Measurements from ENCODE around the gene ADAMTSL1.

Gene ADAMTSL1

DNA sequence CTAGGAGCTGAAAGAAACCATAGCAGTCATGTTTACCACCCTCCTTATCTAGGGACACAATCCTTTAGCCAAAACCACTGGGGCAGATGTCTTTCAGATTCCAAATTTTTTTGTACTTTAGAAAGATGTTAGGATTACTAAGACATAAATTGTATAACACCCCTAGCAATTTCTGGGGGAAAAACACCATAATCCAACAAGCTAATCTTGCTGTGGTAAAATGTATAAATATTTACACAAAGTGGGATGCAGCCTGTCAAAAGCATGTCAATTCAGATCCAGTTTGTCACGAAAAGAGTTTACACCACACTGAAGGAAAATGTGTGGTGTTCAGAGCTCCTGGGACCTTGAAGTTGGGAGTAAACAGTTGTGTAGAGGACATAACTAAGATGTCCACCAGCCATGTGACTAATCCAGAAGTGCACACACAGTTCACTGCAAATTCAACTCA lies 274.3 kb downstream of the ADAMTSL1 start:
- no peaks in the 10 kb centered on the region for H3K27me3 ChIP-seq (ENCODE audit: control insufficient read depth in 5 of 5, insufficient read depth in 4 of 5, low read length in 5 of 5)
- H3K27ac ChIP-seq (ENCODE audit: low read depth, low read length), result no peak overlapping the region
- peaks cover 0 to 8% (median 6%) of the 10 kb centered on the region in 5 donors for H3K4me1 ChIP-seq (ENCODE audit: control insufficient read depth in 5 of 5, insufficient read depth in 5 of 5, low read length in 5 of 5)
- no peak overlapping the region for H3K4me3 ChIP-seq (ENCODE audit: low read depth in 1 of 5, low read length in 5 of 5)
- H3K9me3 ChIP-seq (ENCODE audit: control insufficient read depth in 5 of 5, low read length in 5 of 5), result no peaks in the 10 kb centered on the region
- no peaks in the 10 kb centered on the region for H3K36me3 ChIP-seq (ENCODE audit: control insufficient read depth in 5 of 5, insufficient read depth in 5 of 5, low read length in 5 of 5)
- no peak overlapping the region for H3K9ac ChIP-seq (ENCODE audit: low read length in 5 of 5)

DNA sequence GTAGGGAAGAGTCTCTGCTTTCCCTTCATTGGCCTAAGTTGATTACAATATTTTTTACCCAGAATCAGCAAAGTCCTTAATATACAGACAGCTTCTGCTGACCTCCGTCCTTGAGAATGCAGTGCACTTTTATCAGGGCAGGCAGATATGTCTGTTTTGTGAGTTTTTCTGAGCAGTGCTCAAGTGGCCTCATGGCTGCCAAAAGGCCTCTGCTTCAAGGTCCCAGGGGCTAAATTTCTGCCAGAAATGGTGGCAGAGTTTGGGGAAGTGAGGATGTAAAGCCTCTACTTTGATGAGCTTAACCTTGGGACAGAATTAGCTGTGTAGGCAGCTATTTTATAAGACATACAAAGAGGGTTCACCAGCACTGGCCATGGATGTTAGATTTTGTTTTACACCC lies 275.8 kb downstream of the ADAMTSL1 start:
- Histone ChIP-seq H3K27ac (ENCODE audit: low read depth, low read length) (no peak overlapping the region), H3K9ac (ENCODE audit: low read length in 5 of 5) (no peak overlapping the region), H3K9me3 (ENCODE audit: control insufficient read depth in 5 of 5, low read length in 5 of 5) (no peaks in the 10 kb centered on the region), H3K4me1 (ENCODE audit: control insufficient read depth in 5 of 5, insufficient read depth in 5 of 5, low read length in 5 of 5) (peaks cover 0 to 8% (median 6%) of the 10 kb centered on the region in 5 donors), H3K4me3 (ENCODE audit: low read depth in 1 of 5, low read length in 5 of 5) (no peak overlapping the region), H3K36me3 (ENCODE audit: control insufficient read depth in 5 of 5, insufficient read depth in 5 of 5, low read length in 5 of 5) (no peaks in the 10 kb centered on the region), H3K27me3 (ENCODE audit: control insufficient read depth in 5 of 5, insufficient read depth in 4 of 5, low read length in 5 of 5) (no peaks in the 10 kb centered on the region)

DNA sequence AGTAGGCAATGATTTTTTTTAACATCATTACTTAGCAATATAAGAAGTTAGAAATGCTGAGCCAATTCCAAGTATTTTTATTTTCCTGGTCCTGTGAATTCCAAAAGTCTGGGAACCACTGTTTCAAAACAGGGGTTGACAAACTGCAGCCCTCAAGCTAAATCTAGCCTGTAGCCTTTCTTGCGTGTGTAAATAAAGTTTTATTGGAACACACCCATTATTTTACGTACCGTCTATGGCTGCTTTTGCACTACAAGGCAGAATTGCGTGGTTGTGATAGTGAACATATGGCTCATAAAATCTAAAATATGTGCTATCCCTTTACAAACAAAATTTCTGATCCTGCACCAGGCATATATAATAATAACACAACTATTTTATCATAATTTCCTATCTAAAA lies 280.0 kb downstream of the ADAMTSL1 start:
- no peak overlapping the region for H3K27ac ChIP-seq (ENCODE audit: low read depth, low read length)
- H3K9me3 ChIP-seq (ENCODE audit: control insufficient read depth in 5 of 5, low read length in 5 of 5), result no peaks in the 10 kb centered on the region
- peaks cover 0 to 6% (median 4%) of the 10 kb centered on the region in 5 donors for H3K4me1 ChIP-seq (ENCODE audit: control insufficient read depth in 5 of 5, insufficient read depth in 5 of 5, low read length in 5 of 5)
- no peaks in the 10 kb centered on the region for H3K27me3 ChIP-seq (ENCODE audit: control insufficient read depth in 5 of 5, insufficient read depth in 4 of 5, low read length in 5 of 5)
- H3K4me3 ChIP-seq (ENCODE audit: low read depth in 1 of 5, low read length in 5 of 5), result no peak overlapping the region
- H3K36me3 ChIP-seq (ENCODE audit: control insufficient read depth in 5 of 5, insufficient read depth in 5 of 5, low read length in 5 of 5), result no peaks in the 10 kb centered on the region
- no peak overlapping the region for H3K9ac ChIP-seq (ENCODE audit: low read length in 5 of 5)

DNA sequence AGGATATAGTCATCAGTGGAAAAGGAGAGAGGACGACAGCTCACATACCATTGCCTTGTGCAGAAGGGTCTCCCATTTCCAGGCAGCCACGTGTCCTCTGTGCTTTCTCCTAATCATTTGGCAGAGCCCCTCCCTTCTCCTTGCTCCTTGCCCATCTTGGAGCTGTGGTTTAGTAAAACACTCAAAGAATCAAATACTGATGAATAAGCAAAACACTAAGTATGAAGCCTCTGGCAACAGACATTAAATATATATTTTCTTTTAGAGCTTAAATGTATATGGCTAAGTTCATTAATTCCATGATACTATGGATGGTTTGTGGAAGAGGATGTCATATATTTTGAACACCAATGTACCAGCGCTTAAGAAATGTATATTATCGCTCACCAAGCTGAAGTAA lies 280.6 kb downstream of the ADAMTSL1 start:
- Histone ChIP-seq H3K4me1 (ENCODE audit: control insufficient read depth in 5 of 5, insufficient read depth in 5 of 5, low read length in 5 of 5) (peaks cover 0 to 6% (median 4%) of the 10 kb centered on the region in 5 donors), H3K27ac (ENCODE audit: low read depth, low read length) (no peak overlapping the region)

DNA sequence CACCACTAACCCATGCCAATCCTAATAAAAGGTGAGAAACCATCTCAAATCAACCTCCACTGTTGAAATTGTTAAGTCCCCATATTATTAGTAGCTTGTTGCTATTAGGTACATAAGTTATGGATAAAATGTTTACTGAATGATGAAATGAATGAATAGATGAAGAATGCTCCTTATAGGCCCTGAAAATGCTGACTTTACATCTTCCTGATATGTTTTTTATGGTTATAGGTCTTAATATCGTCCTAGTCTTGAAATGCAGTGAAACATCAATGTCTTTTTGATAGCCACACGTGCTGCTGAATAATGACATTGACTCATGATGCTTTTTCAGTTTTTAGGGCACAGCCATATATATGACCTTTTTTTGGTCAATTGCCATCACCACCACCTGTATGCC lies 281.3 kb downstream of the ADAMTSL1 start:
- no peaks in the 10 kb centered on the region for H3K27me3 ChIP-seq (ENCODE audit: control insufficient read depth in 5 of 5, insufficient read depth in 4 of 5, low read length in 5 of 5)
- no peaks in the 10 kb centered on the region for H3K9me3 ChIP-seq (ENCODE audit: control insufficient read depth in 5 of 5, low read length in 5 of 5)
- H3K4me3 ChIP-seq (ENCODE audit: low read depth in 1 of 5, low read length in 5 of 5), result no peak overlapping the region
- no peak overlapping the region for H3K9ac ChIP-seq (ENCODE audit: low read length in 5 of 5)
- peaks cover 0 to 6% (median 4%) of the 10 kb centered on the region in 5 donors for H3K4me1 ChIP-seq (ENCODE audit: control insufficient read depth in 5 of 5, insufficient read depth in 5 of 5, low read length in 5 of 5)
- no peaks in the 10 kb centered on the region for H3K36me3 ChIP-seq (ENCODE audit: control insufficient read depth in 5 of 5, insufficient read depth in 5 of 5, low read length in 5 of 5)
- H3K27ac ChIP-seq (ENCODE audit: low read depth, low read length), result no peak overlapping the region

More for the DNA sequence above, 280.6 kb downstream of the ADAMTSL1 start:
- Histone ChIP-seq H3K36me3 (ENCODE audit: control insufficient read depth in 5 of 5, insufficient read depth in 5 of 5, low read length in 5 of 5) (no peaks in the 10 kb centered on the region), H3K4me3 (ENCODE audit: low read depth in 1 of 5, low read length in 5 of 5) (no peak overlapping the region), H3K27me3 (ENCODE audit: control insufficient read depth in 5 of 5, insufficient read depth in 4 of 5, low read length in 5 of 5) (no peaks in the 10 kb centered on the region), H3K9ac (ENCODE audit: low read length in 5 of 5) (no peak overlapping the region), H3K9me3 (ENCODE audit: control insufficient read depth in 5 of 5, low read length in 5 of 5) (no peaks in the 10 kb centered on the region)

DNA sequence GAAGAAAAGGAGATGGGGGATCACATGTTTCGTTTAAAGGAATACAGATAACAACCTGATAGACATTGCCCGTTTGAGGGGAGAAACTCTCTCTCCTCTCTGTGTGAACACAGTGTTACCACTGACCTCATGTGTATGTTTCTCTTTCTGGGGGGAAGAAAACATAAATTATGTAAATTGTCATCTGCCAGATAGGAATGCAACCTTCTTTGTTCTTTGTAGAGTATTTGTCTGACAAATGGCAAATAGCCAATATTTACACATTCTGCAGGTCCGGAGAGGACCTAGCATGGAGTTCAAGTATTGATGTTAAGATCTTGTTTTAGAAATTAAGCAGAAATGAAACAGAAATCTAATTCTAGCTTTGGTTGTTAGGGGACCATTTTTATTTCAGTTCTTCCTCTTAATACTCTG lies 282.8 kb downstream of the ADAMTSL1 start:
- Histone ChIP-seq H3K27me3 (ENCODE audit: control insufficient read depth in 5 of 5, insufficient read depth in 4 of 5, low read length in 5 of 5) (no peaks in the 10 kb centered on the region), H3K27ac (ENCODE audit: low read depth, low read length) (no peak overlapping the region), H3K9ac (ENCODE audit: low read length in 5 of 5) (no peak overlapping the region), H3K4me1 (ENCODE audit: control insufficient read depth in 5 of 5, insufficient read depth in 5 of 5, low read length in 5 of 5) (peaks cover 0 to 6% (median 4%) of the 10 kb centered on the region in 5 donors), H3K9me3 (ENCODE audit: control insufficient read depth in 5 of 5, low read length in 5 of 5) (no peaks in the 10 kb centered on the region), H3K36me3 (ENCODE audit: control insufficient read depth in 5 of 5, insufficient read depth in 5 of 5, low read length in 5 of 5) (no peaks in the 10 kb centered on the region), H3K4me3 (ENCODE audit: low read depth in 1 of 5, low read length in 5 of 5) (no peak overlapping the region)

DNA sequence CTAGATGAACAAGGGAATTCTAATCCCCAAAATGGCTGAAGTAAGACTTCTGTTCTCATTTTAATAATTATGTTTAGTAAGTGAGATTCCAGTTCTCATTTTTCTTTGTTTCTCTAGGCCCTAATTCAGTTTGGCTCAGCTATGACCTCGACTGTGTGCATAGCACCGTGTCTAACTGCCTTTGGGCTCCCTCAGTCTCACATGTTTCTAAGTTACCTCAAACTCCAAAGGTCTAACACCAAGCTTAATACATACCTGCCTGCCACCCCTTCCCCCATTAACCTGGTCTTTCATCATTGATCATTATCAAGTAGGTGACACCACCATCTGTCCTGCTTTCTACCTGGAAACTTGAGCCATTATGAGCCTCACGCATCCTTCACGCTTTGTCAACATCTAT lies 285.9 kb downstream of the ADAMTSL1 start:
- peaks cover 0 to 6% (median 4%) of the 10 kb centered on the region in 5 donors for H3K4me1 ChIP-seq (ENCODE audit: control insufficient read depth in 5 of 5, insufficient read depth in 5 of 5, low read length in 5 of 5)
- H3K4me3 ChIP-seq (ENCODE audit: low read depth in 1 of 5, low read length in 5 of 5), result no peak overlapping the region
- no peak overlapping the region for H3K9ac ChIP-seq (ENCODE audit: low read length in 5 of 5)
- no peaks in the 10 kb centered on the region for H3K9me3 ChIP-seq (ENCODE audit: control insufficient read depth in 5 of 5, low read length in 5 of 5)
- H3K27me3 ChIP-seq (ENCODE audit: control insufficient read depth in 5 of 5, insufficient read depth in 4 of 5, low read length in 5 of 5), result no peaks in the 10 kb centered on the region
- no peaks in the 10 kb centered on the region for H3K36me3 ChIP-seq (ENCODE audit: control insufficient read depth in 5 of 5, insufficient read depth in 5 of 5, low read length in 5 of 5)
- H3K27ac ChIP-seq (ENCODE audit: low read depth, low read length), result no peak overlapping the region

DNA sequence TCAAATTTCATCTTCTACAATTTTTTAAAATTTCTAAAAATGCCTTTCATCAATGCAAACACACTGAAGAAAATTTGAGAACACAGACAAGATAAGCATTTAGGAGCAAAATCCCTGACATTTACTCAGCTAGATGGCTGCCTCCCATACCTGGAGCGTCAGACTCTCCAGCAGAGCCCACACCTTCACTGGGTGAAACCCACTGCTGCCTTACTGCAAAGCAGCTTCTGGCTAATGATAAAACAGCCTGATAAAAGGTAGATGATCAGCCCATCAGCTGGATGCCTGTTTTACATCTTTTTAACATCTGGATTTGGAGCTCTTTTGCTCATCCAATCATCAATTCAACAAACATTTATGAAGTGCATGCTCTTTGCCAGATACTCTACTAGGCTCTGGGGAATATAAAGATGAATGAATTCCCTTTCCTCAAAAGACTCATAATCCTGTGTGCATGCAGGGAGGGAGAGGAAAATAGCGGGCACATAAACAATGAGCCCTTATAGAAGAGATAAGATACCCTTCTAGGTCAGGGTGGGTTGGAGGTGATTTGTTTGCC lies 287.9 kb downstream of the ADAMTSL1 start:
- Histone ChIP-seq H3K9ac (ENCODE audit: low read length in 5 of 5) (no peak overlapping the region), H3K27me3 (ENCODE audit: control insufficient read depth in 5 of 5, insufficient read depth in 4 of 5, low read length in 5 of 5) (no peaks in the 10 kb centered on the region), H3K36me3 (ENCODE audit: control insufficient read depth in 5 of 5, insufficient read depth in 5 of 5, low read length in 5 of 5) (no peaks in the 10 kb centered on the region), H3K9me3 (ENCODE audit: control insufficient read depth in 5 of 5, low read length in 5 of 5) (no peaks in the 10 kb centered on the region), H3K4me1 (ENCODE audit: control insufficient read depth in 5 of 5, insufficient read depth in 5 of 5, low read length in 5 of 5) (no peaks in the 10 kb centered on the region), H3K27ac (ENCODE audit: low read depth, low read length) (no peak overlapping the region), H3K4me3 (ENCODE audit: low read depth in 1 of 5, low read length in 5 of 5) (no peak overlapping the region)

DNA sequence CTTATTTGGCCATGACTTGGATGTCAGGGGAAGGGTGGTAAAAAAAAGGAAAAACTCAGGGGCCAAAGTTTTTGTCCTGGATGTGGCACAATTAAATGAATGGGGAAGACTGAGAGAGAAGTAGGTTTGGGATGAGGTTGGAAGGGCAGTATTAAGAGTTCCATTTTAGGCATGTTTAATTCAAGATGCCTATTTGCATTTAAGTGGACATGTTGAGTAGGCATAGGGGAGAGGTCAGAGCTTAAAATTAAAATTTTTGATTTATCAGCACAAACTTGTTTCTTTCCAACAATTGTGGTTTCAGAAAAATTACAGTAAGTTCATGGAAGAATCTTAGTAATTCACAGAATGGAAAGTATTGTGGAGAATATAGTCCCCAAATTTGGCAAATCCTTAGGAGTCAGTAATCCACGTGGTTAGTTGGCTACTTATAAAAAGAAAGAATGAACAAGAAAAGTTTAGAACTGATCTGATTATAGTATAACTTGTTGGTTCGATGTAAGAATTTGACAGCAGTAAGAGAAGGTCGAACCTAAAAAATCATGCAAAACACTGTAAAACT lies 293.1 kb downstream of the ADAMTSL1 start:
- Histone ChIP-seq H3K4me3 (ENCODE audit: low read depth in 1 of 5, low read length in 5 of 5) (no peak overlapping the region), H3K27ac (ENCODE audit: low read depth, low read length) (no peak overlapping the region), H3K36me3 (ENCODE audit: control insufficient read depth in 5 of 5, insufficient read depth in 5 of 5, low read length in 5 of 5) (no peaks in the 10 kb centered on the region), H3K27me3 (ENCODE audit: control insufficient read depth in 5 of 5, insufficient read depth in 4 of 5, low read length in 5 of 5) (no peaks in the 10 kb centered on the region), H3K9me3 (ENCODE audit: control insufficient read depth in 5 of 5, low read length in 5 of 5) (no peaks in the 10 kb centered on the region), H3K4me1 (ENCODE audit: control insufficient read depth in 5 of 5, insufficient read depth in 5 of 5, low read length in 5 of 5) (peaks cover 3 to 19% (median 18%) of the 10 kb centered on the region in 5 donors), H3K9ac (ENCODE audit: low read length in 5 of 5) (no peak overlapping the region)

DNA sequence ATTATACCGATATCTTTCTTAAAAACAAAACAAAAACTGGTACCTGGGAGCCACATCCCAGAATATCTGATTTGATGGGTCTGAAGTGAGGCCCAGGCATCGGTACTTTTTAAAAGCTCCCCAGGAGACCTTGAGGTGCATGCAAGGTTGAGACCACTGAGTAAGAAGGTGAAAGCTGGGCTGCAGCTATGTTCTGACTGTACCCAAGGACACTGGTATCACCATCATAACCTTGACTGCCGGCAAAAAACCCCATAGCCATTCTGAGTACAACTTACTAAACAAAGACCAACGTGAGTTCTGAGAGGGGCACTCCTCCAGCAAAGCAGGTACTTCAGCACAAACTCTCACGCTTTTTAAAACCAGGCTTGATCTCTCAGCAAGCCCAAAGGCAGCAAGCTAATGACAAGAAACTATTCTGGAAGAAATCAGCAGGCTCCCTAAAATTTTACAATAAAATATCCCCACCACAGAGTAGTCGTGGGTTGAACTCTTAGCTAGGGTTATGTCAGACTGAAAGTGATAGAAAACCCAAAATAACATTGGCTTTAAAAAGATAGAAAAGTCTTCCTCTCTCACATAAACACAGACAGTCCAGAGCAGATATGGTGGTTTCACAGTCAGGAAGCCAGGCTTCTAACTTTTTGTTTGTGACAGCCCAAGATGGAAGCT lies 295.1 kb downstream of the ADAMTSL1 start:
- Histone ChIP-seq H3K4me1 (ENCODE audit: control insufficient read depth in 5 of 5, insufficient read depth in 5 of 5, low read length in 5 of 5) (peaks cover 3 to 29% (median 19%) of the 10 kb centered on the region in 5 donors), H3K27ac (ENCODE audit: low read depth, low read length) (no peak overlapping the region), H3K36me3 (ENCODE audit: control insufficient read depth in 5 of 5, insufficient read depth in 5 of 5, low read length in 5 of 5) (no peaks in the 10 kb centered on the region), H3K9ac (ENCODE audit: low read length in 5 of 5) (no peak overlapping the region), H3K27me3 (ENCODE audit: control insufficient read depth in 5 of 5, insufficient read depth in 4 of 5, low read length in 5 of 5) (no peaks in the 10 kb centered on the region), H3K4me3 (ENCODE audit: low read depth in 1 of 5, low read length in 5 of 5) (no peak overlapping the region), H3K9me3 (ENCODE audit: control insufficient read depth in 5 of 5, low read length in 5 of 5) (no peaks in the 10 kb centered on the region)

Data from subcutaneous abdominal adipose tissue (tissue), 5 donors.